Loucy (cell line): Measurements from ENCODE around the gene SIGLEC15.

ENCODE experiments used
- H2AFZ ChIP-seq: fragments of 200-600 bp; sonication (generic); 2 replicates; pipeline ENCODE4 v1.6.0; 2016; ENCODE audit warnings: antibody characterized with exemption, mild to moderate bottlenecking, low read length, moderate library complexity
- H3F3A ChIP-seq: fragments of 200-600 bp; 2 replicates; pipeline ENCODE4 v1.6.0; 2016; ENCODE audit warnings: antibody characterized with exemption, low read depth, mild to moderate bottlenecking
- H3K27me3 ChIP-seq: fragments of 200-600 bp; sonication (generic); 2 replicates; pipeline ENCODE4 v1.6.1; 2014; ENCODE audit warnings: low read length, mild to moderate bottlenecking; ENCODE audit not compliant: insufficient read depth, poor library complexity, severe bottlenecking
- H3K36me3 ChIP-seq: fragments of 200-600 bp; sonication (generic); 2 replicates; pipeline ENCODE4 v1.6.1; 2016; ENCODE audit warnings: low read length; ENCODE audit not compliant: insufficient read depth
- H3K4me1 ChIP-seq: fragments of 200-600 bp; sonication (generic); 2 replicates; pipeline ENCODE4 v1.5.1; 2014; ENCODE audit warnings: low read length, mild to moderate bottlenecking; ENCODE audit not compliant: insufficient read depth, poor library complexity, severe bottlenecking
- H3K4me2 ChIP-seq: fragments of 200-600 bp; sonication (generic); 2 replicates; pipeline ENCODE4 v1.6.0; 2014; ENCODE audit warnings: antibody characterized with exemption, low read length, low read depth, mild to moderate bottlenecking; ENCODE audit not compliant: poor library complexity, severe bottlenecking
- H3K4me3 ChIP-seq: fragments of 200-600 bp; sonication (generic); 2 replicates; pipeline ENCODE4 v1.5.1; 2014; ENCODE audit warnings: low read length, mild to moderate bottlenecking, mixed read lengths; ENCODE audit not compliant: poor library complexity, severe bottlenecking
- H3K79me2 ChIP-seq: fragments of 200-600 bp; sonication (generic); 2 replicates; pipeline ENCODE4 v1.6.1; 2014; ENCODE audit warnings: low read length; ENCODE audit not compliant: insufficient read depth
- H3K9ac ChIP-seq: fragments of 200-600 bp; sonication (generic); 2 replicates; pipeline ENCODE4 v1.6.0; 2014; ENCODE audit warnings: mild to moderate bottlenecking, low read depth, low read length, moderate library complexity; ENCODE audit not compliant: poor library complexity, severe bottlenecking
- H3K9me2 ChIP-seq: fragments of 200-600 bp; sonication (generic); replicated peaks from 2 replicates; pipeline ENCODE4 v1.6.1; 2016; ENCODE audit warnings: low read depth, low read length, mixed read lengths
- H3K9me3 ChIP-seq: fragments of 200-600 bp; sonication (generic); 2 replicates; pipeline ENCODE4 v1.6.1; 2014; ENCODE audit warnings: mild to moderate bottlenecking, antibody characterized with exemption, low read length, low read depth; ENCODE audit not compliant: insufficient read depth
- H4K20me1 ChIP-seq: fragments of 200-600 bp; sonication (generic); 2 replicates; pipeline ENCODE4 v1.6.0; 2014; ENCODE audit warnings: antibody characterized with exemption, low read length, mild to moderate bottlenecking; ENCODE audit not compliant: insufficient read depth, poor library complexity, severe bottlenecking
- EZH2phosphoT487 ChIP-seq: fragments of 200-600 bp; IDR thresholded peaks from 2 replicates; pipeline ENCODE4 v1.6.1; 2018; ENCODE audit warnings: antibody characterized with exemption, mild to moderate bottlenecking, moderate library complexity, borderline replicate concordance
- TF ChIP-seq, protein P1 (sequence below): fragments of 200-600 bp; sonication (generic); conservative IDR thresholded peaks from 2 replicates; pipeline ENCODE4 v1.5.1; 2014; ENCODE audit warnings: mild to moderate bottlenecking, antibody characterized with exemption, low read length

Gene SIGLEC15

DNA sequence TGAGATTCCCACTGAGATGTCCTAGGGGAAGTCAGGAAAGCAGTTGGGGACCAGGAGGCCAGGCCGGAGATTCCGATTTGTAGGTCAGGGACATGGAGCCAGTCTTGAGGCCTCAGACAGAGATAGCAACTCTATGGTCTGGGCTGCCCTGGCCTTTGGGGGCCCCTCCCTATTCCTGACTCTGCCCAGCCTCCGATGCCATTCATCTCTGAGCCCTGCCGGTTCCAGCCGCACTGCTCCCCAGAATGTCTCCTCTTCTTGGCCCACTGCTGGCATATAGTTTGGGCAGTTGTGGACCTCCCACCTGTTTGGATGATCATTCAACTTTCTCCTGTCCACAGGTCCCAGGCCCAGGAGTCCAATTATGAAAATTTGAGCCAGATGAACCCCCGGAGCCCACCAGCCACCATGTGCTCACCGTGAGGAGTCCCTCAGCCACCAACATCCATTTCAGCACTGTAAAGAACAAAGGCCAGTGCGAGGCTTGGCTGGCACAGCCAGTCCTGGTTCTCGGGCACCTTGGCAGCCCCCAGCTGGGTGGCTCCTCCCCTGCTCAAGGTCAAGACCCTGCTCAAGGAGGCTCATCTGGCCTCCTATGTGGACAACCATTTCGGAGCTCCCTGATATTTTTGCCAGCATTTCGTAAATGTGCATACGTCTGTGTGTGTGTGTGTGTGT lies 16.4 kb downstream of the SIGLEC15 start:
- Histone ChIP-seq H3K27me3 (no peaks in the 10 kb centered on the region), H3K4me2 (no peak overlapping the region), H3F3A (no peaks in the 10 kb centered on the region), H3K4me3 (no peak overlapping the region), H3K9ac (no peak overlapping the region), H3K9me3 (no peaks in the 10 kb centered on the region), H3K79me2 (no peaks in the 10 kb centered on the region), H3K9me2 (no peaks in the 10 kb centered on the region), H3K36me3 (no peaks in the 10 kb centered on the region), H3K4me1 (peaks cover 23% of the 10 kb centered on the region), H4K20me1 (no peaks in the 10 kb centered on the region), H2AFZ (no peak overlapping the region)
- no peak for TF ChIP-seq EZH2phosphoT487
- TF ChIP-seq, protein P1, sequence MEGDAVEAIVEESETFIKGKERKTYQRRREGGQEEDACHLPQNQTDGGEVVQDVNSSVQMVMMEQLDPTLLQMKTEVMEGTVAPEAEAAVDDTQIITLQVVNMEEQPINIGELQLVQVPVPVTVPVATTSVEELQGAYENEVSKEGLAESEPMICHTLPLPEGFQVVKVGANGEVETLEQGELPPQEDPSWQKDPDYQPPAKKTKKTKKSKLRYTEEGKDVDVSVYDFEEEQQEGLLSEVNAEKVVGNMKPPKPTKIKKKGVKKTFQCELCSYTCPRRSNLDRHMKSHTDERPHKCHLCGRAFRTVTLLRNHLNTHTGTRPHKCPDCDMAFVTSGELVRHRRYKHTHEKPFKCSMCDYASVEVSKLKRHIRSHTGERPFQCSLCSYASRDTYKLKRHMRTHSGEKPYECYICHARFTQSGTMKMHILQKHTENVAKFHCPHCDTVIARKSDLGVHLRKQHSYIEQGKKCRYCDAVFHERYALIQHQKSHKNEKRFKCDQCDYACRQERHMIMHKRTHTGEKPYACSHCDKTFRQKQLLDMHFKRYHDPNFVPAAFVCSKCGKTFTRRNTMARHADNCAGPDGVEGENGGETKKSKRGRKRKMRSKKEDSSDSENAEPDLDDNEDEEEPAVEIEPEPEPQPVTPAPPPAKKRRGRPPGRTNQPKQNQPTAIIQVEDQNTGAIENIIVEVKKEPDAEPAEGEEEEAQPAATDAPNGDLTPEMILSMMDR, result no peak

DNA sequence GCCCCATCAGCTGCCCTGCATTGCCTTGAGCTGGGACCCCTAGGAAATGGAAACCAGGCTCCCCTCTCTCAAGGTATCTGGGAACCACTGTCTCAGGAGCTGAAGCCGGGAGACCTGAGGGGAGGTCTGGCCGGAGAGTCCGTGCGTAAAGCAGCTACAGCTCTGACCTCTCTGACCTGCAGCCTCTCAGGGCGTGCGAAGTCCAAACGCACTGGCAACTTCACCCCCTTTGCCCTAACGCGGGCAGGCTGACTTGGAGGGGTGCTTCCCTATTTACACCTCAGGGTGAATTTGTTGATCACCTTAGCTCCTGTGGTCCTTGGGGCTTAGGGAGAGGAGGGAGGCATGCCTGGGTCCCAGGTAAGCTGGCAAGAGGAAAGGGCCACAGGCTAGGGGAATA lies 17.5 kb downstream of the SIGLEC15 start:
- no peaks in the 10 kb centered on the region for H3K9me3 ChIP-seq
- TF ChIP-seq EZH2phosphoT487, result no peak
- no peaks in the 10 kb centered on the region for H3F3A ChIP-seq
- no peak overlapping the region for H2AFZ ChIP-seq
- H3K27me3 ChIP-seq, result no peaks in the 10 kb centered on the region
- no peaks in the 10 kb centered on the region for H3K79me2 ChIP-seq
- H3K36me3 ChIP-seq, result no peaks in the 10 kb centered on the region
- no peaks in the 10 kb centered on the region for H4K20me1 ChIP-seq
- H3K4me1 ChIP-seq, result peaks cover 32% of the 10 kb centered on the region
- no peak overlapping the region for H3K9ac ChIP-seq
- H3K4me2 ChIP-seq, result no peak overlapping the region
- no peaks in the 10 kb centered on the region for H3K9me2 ChIP-seq
- no peak overlapping the region for H3K4me3 ChIP-seq

DNA sequence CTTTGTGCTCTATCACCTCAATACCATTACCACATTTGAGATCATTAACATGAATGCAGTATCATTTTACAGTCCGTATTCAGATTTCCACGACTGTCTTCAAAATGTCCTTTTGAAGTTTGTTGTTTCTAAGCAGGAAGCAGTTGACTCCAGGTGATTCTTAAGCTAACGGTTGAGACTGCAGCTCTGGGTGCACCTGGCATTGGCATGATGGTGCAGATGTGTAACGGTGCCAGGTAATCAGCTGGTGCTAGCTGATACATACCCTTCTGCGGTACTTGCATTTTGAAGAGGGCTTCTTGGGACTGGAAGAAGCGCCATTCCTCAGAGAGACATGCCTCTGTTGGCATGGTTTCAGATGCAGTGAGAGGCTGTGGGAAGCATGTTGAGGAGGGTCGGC lies 19.5 kb downstream of the SIGLEC15 start:
- Histone ChIP-seq H3K9me2 (no peaks in the 10 kb centered on the region), H3K4me2 (no peak overlapping the region), H3K4me3 (no peak overlapping the region), H3K9me3 (no peaks in the 10 kb centered on the region), H2AFZ (no peak overlapping the region), H3F3A (no peaks in the 10 kb centered on the region), H3K4me1 (peaks cover 27% of the 10 kb centered on the region), H4K20me1 (no peaks in the 10 kb centered on the region), H3K36me3 (peaks cover 6% of the 10 kb centered on the region; the same call in 1 of the 2 replicates), H3K9ac (no peak overlapping the region), H3K79me2 (no peaks in the 10 kb centered on the region), H3K27me3 (no peaks in the 10 kb centered on the region)
- no peak for TF ChIP-seq EZH2phosphoT487
- TF ChIP-seq, protein P1, result no peak

DNA sequence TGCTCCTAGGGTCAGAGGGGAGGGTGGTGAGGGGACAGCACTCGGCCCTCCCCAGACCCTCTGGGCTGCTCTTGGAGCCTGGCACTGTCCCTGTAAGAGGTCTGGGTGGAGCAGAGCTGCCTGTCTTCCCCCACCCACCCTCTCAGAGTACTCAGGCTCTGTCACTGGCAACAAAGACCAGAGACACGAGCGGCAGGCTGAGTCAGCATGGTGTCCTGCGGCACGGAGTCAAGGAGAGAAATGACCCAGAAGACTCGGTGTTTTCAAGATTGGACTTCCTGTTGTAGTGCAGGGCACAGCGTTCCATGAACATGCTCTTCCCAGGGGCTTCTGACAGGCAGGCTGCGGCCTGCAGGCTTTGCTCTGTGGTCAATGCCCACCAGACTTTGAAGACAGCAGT lies 19.9 kb downstream of the SIGLEC15 start:
- TF ChIP-seq, protein P1, result no peak
- TF ChIP-seq EZH2phosphoT487, result no peak

More for the DNA sequence above, 19.9 kb downstream of the SIGLEC15 start:
- Histone ChIP-seq H3K9ac (no peak overlapping the region), H3K27me3 (no peaks in the 10 kb centered on the region), H2AFZ (no peak overlapping the region), H3K9me3 (no peaks in the 10 kb centered on the region), H3K36me3 (peaks cover 11% of the 10 kb centered on the region; the same call in 1 of the 2 replicates), H3K4me1 (peaks cover 23% of the 10 kb centered on the region), H3K4me3 (no peak overlapping the region), H3F3A (no peaks in the 10 kb centered on the region), H4K20me1 (no peaks in the 10 kb centered on the region), H3K4me2 (no peak overlapping the region), H3K9me2 (no peaks in the 10 kb centered on the region), H3K79me2 (no peaks in the 10 kb centered on the region)
